Naive thymus-derived CD4-positive, alpha-beta T cell (primary cell): Measurements from ENCODE around the gene EPHX1. TPM values are rescaled to one million over a fixed set of nuclear protein-coding genes. Genes with fewer than 3 reads are reported as not detected.

Experiments used
- ATAC-seq: fragments of 150-1000 bp; cut with Tn5 transposase; 2 replicates; pipeline ENCODE4 v1.10.0; 2021; ENCODE audit warnings: mild to moderate bottlenecking, moderate library complexity
- CTCF ChIA-PET: fragments of 350-600 bp; sonication (Branson Sonifier 250); formaldehyde crosslinking; loops from one replicate; lab custom pipeline; 2021; ENCODE audit warnings: antibody characterized with exemption; lab: Charles Lee
- POLR2A ChIA-PET: fragments of 350-600 bp; sonication (Branson Sonifier 250); formaldehyde crosslinking; loops from one replicate; lab custom pipeline; 2021; ENCODE audit warnings: antibody characterized with exemption, inconsistent platforms; lab: Charles Lee
- DNase-seq, 9 donors: peaks; one replicate each; pipeline versions ENCODE4 v3.0.0 to v3.0.0-alpha.2; 2020 to 2022; ENCODE audit warnings: mixed read lengths in 1 of 9
- H3K27ac ChIP-seq: one replicate; pipeline ENCODE4 v1.7.0; 2013; ENCODE audit warnings: mild to moderate bottlenecking, low read depth, low read length, moderate library complexity
- H3K27me3 ChIP-seq, 2 donors: one replicate each; pipeline ENCODE4 v1.7.0; 2013; ENCODE audit warnings: low read length in 2 of 2, mild to moderate bottlenecking in 2 of 2, moderate library complexity in 2 of 2; ENCODE audit not compliant: control insufficient read depth in 2 of 2, insufficient read depth in 2 of 2
- H3K36me3 ChIP-seq, 3 experiments: 1 replicate in 2 of 3; 2 replicates in 1 of 3; pipeline ENCODE4 v1.7.0; 2013; ENCODE audit warnings: low read length in 3 of 3, mild to moderate bottlenecking in 3 of 3, moderate library complexity in 1 of 3; ENCODE audit not compliant: insufficient read depth in 3 of 3, control insufficient read depth in 2 of 3
- H3K4me1 ChIP-seq, 2 donors: one replicate each; pipeline ENCODE4 v1.7.0; 2013; ENCODE audit warnings: low read length in 2 of 2, mild to moderate bottlenecking in 2 of 2, moderate library complexity in 1 of 2; ENCODE audit not compliant: control insufficient read depth in 2 of 2, insufficient read depth in 2 of 2
- H3K4me3 ChIP-seq: 2 replicates; pipeline ENCODE4 v1.7.0; 2013; ENCODE audit warnings: mild to moderate bottlenecking, low read length
- H3K9me3 ChIP-seq, 3 experiments: 1 replicate in 2 of 3; 2 replicates in 1 of 3; pipeline ENCODE4 v1.7.0; 2013; ENCODE audit warnings: low read length in 3 of 3; ENCODE audit not compliant: control insufficient read depth in 2 of 3
- H3K27ac Mint-ChIP-seq, 9 donors: one replicate each; pipeline ENCODE4 v1.8.0; 2020 to 2022; ENCODE audit warnings: mixed read lengths in 9 of 9, mild to moderate bottlenecking in 8 of 9, moderate library complexity in 5 of 9, inconsistent platforms in 2 of 9
- H3K27me3 Mint-ChIP-seq, 5 donors: one replicate each; pipeline ENCODE4 v1.8.0; 2021 to 2022; ENCODE audit warnings: mixed read lengths in 5 of 5, mild to moderate bottlenecking in 1 of 5
- H3K36me3 Mint-ChIP-seq, 5 donors: one replicate each; pipeline ENCODE4 v1.8.0; 2020 to 2022; ENCODE audit warnings: mixed read lengths in 5 of 5, mild to moderate bottlenecking in 3 of 5, inconsistent platforms in 1 of 5
- H3K4me1 Mint-ChIP-seq, 7 donors: one replicate each; pipeline ENCODE4 v1.8.0; 2020 to 2022; ENCODE audit warnings: mixed read lengths in 7 of 7, mild to moderate bottlenecking in 3 of 7, inconsistent platforms in 1 of 7
- H3K4me3 Mint-ChIP-seq, 10 donors: one replicate each; pipeline ENCODE4 v1.8.0; 2020 to 2022; ENCODE audit warnings: mild to moderate bottlenecking in 10 of 10, mixed read lengths in 10 of 10, moderate library complexity in 6 of 10, inconsistent platforms in 2 of 10
- H3K9me3 Mint-ChIP-seq, 11 donors: one replicate each; pipeline ENCODE4 v1.8.0; 2020 to 2022; ENCODE audit warnings: mixed read lengths in 11 of 11, mild to moderate bottlenecking in 4 of 11, inconsistent platforms in 1 of 11, moderate library complexity in 1 of 11
- intact Hi-C, 2 donors: fragments of 100-400 bp; cut with micrococcal nuclease; formaldehyde crosslinking; loops; one replicate each; pipeline ENCODE4 v1.15.1; 2023
- polyA plus RNA-seq, 2 donors: library from polyadenylated mRNA; unstranded; fragments of 300-500 nt; fragmentation: Illumina TruSeq; gene quantifications; one replicate each; pipeline ENCODE4 v1.2.3, GENCODE V29; 2021
- total RNA-seq, 6 experiments: library from RNA in 5 of 6; stranded (reverse) in 5 of 6; gene quantifications; 1 replicate in 5 of 6; 2 replicates in 1 of 6; pipeline ENCODE4 v1.2.3 and lab custom pipeline; 2021 to 2026

The EPHX1 gene
- total and polyA plus RNA-seq, 7 experiments from 2014 or later: 0.66 to 3.2 (median 2.0) TPM

DNA sequence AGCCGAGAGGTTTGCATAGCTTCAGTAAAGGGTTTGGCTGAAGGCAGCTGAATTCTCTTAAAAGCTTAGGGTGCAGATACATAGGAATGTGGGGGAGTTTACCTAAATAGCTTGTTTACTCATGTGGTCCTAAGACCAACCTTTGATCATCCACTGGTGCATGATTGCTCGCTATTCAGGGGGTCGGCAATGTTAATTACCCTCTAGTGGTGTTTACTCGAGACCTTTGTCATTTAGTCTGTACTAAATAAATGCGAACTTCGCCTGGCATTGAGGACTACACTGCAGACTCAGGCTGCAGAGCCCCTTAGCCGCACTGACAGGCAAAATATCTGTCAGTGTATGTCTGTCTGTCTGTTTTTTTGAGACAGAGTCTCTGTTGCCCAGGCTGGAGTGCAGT is 40.4 kb downstream of the EPHX1 start:
- Mint-ChIP-seq H3K4me3 (peak overlapping the region in 7 of 10 donors; percentile 5 to 78 (median 34)), H3K9me3 (peaks cover 0 to 2% (median 0%) of the 10 kb centered on the region in 11 donors), H3K4me1 (peaks cover 24 to 71% (median 52%) of the 10 kb centered on the region in 7 donors), H3K27ac (peak overlapping the region in 7 of 9 donors; percentile 85 to 98 (median 92)), H3K27me3 (no peaks in the 10 kb centered on the region), H3K36me3 (peaks cover 15 to 57% (median 26%) of the 10 kb centered on the region in 5 donors)
- CTCF ChIA-PET: interaction anchor here (1.0 to 1.4 kb wide), 2 partner anchors 61 to 73 kb away, joined by 3 to 5 read pairs; partner anchors contain the start of gene SRP9
- H3K27ac ChIP-seq: peak overlapping the region; percentile 63
- intact Hi-C loops: no loop called here
- no peaks in the 10 kb centered on the region for H3K27me3 ChIP-seq
- no peaks in the 10 kb centered on the region for H3K9me3 ChIP-seq
- H3K4me3 ChIP-seq: no peak overlapping the region
- peaks cover 26 to 98% (median 29%) of the 10 kb centered on the region in 3 experiments for H3K36me3 ChIP-seq
- peaks cover 31 to 49% of the 10 kb centered on the region in 2 donors for H3K4me1 ChIP-seq
- no peak for DNase-seq
- POLR2A ChIA-PET: interaction anchor here (0.6 to 3.8 kb wide), 5 partner anchors 23 to 149 kb away, joined by 3 to 21 read pairs (median 4); partner anchors contain the start of genes SRP9 and TMEM63A
- no peak for ATAC-seq

DNA sequence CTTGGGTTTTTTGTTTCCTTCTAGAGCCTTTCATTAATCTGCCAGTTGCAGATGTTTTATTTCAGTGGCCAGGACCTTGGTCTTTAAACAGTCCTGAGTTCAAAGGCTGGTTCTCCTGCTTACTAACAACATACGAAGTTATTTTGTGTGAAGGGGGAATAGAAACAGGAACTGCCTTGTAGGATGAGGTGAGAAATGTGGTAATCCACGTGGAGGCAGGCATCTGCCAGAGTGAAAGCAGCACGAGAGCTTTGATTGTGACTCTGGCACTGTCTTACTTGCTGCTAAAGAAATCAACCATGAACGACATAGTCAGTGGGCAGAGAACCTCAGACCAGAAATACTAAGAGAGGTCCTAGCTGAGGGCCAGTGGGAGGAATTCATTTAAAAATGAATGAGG is 41.9 kb downstream of the EPHX1 start:
- Histone ChIP-seq H3K4me3 (no peak overlapping the region), H3K4me1 (peaks cover 31 to 49% of the 10 kb centered on the region in 2 donors), H3K27ac (peak overlapping the region; percentile 18), H3K36me3 (peaks cover 30 to 98% (median 42%) of the 10 kb centered on the region in 3 experiments), H3K9me3 (no peaks in the 10 kb centered on the region), H3K27me3 (no peaks in the 10 kb centered on the region)
- CTCF ChIA-PET: no interaction called here
- DNase-seq: no peak
- H3K27ac Mint-ChIP-seq: peak overlapping the region; percentile 28 to 98 (median 76)
- no peak overlapping the region for H3K4me3 Mint-ChIP-seq
- peaks cover 35 to 76% (median 56%) of the 10 kb centered on the region in 7 donors for H3K4me1 Mint-ChIP-seq
- POLR2A ChIA-PET: interaction anchor here (0.6 to 2.3 kb wide), 8 partner anchors 8 to 195 kb away, joined by 3 to 7 read pairs (median 3); partner anchors contain the start of genes PYCR2 and TMEM63A
- no peaks in the 10 kb centered on the region for H3K27me3 Mint-ChIP-seq
- intact Hi-C loops: no loop called here
- peak; percentile 29 for ATAC-seq
- peaks cover 0 to 2% (median 0%) of the 10 kb centered on the region in 11 donors for H3K9me3 Mint-ChIP-seq
- H3K36me3 Mint-ChIP-seq: peaks cover 18 to 63% (median 32%) of the 10 kb centered on the region in 5 donors

DNA sequence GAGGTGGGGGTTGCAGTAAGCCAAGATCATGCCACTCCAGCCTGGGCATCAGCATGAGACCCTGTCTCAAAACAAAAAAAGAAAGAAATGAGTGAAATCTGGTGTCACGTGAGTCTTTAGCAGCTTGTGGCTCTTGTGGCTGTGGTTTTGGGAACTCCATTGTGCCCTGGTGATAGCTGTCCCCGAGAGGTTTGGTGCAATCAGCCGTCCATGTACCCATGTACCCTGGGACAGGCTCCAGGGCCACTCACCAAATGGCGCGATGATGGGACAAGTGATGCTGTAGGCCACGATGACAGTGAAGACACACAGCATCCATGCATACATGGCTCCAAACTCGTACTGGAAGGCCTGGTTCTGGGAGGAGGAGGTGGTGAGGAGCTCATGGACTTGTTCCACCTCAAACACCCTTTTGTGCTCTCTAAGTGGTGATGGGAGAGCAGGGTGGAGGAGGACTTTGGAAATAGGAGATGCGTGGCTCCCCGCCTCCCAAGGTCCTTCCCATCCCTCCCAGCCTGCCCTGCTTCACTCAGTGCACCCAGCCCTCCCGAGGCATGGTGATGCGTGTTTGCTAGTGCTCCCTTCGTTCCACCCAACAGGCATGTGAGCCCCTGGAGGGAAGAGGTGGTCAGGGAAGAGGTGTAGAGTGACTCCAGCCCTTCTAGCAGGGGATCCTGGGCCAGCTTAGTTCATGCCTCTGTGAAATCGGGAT is 42.6 kb downstream of the EPHX1 start:
- peaks cover 14 to 68% (median 32%) of the 10 kb centered on the region in 5 donors for H3K36me3 Mint-ChIP-seq
- Histone ChIP-seq H3K9me3 (no peaks in the 10 kb centered on the region), H3K27me3 (no peaks in the 10 kb centered on the region), H3K4me1 (peaks cover 28 to 43% of the 10 kb centered on the region in 2 donors), H3K36me3 (peaks cover 30 to 98% (median 36%) of the 10 kb centered on the region in 3 experiments), H3K4me3 (no peak overlapping the region), H3K27ac (peak overlapping the region; percentile 3)
- no peaks in the 10 kb centered on the region for H3K27me3 Mint-ChIP-seq
- ChIA-PET POLR2A (interaction anchor here (0.9 to 2.3 kb wide), 5 partner anchors 9 to 74 kb away, joined by 3 to 7 read pairs (median 4); partner anchors contain the start of genes PYCR2 and TMEM63A), CTCF (interaction anchor here (1.4 kb wide), 1 partner anchor 59 kb away, joined by 3 read pairs; no protein-coding TSS in a partner anchor)
- peaks cover 39 to 73% (median 54%) of the 10 kb centered on the region in 7 donors for H3K4me1 Mint-ChIP-seq
- peak overlapping the region in 7 of 9 donors; percentile 59 to 98 (median 78) for H3K27ac Mint-ChIP-seq
- H3K4me3 Mint-ChIP-seq: no peak overlapping the region
- H3K9me3 Mint-ChIP-seq: peaks cover 0 to 2% (median 0%) of the 10 kb centered on the region in 11 donors
- intact Hi-C loops: no loop called here
- DNase-seq (no peak), ATAC-seq (no peak)

DNA sequence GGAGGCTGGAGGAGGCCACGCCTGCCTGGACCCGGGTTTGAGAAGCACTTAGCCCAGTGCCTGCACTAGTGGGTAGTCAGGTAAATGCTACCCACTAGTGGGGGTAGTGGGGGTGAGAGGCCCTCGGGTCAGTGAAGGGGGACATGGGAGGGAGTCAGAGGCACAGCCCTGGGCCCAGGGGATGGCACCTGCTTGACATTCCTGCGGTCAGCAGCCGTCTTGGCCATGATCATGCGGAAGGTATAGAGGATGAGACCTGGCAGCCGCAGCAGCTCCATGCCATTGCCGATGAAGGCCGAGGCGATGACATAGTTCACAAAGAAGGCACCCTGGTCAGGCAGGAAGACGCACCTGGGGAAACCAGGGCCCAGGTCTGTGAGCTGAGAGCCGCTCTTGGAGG is 43.5 kb downstream of the EPHX1 start:
- intact Hi-C loops: no loop called here
- Mint-ChIP-seq H3K4me1 (peaks cover 33 to 65% (median 52%) of the 10 kb centered on the region in 7 donors), H3K36me3 (peaks cover 14 to 71% (median 35%) of the 10 kb centered on the region in 5 donors), H3K4me3 (no peak overlapping the region), H3K27me3 (no peaks in the 10 kb centered on the region), H3K9me3 (peaks cover 0 to 2% (median 0%) of the 10 kb centered on the region in 11 donors), H3K27ac (peak overlapping the region in 4 of 9 donors; percentile 59 to 98 (median 72))
- H3K9me3 ChIP-seq: no peaks in the 10 kb centered on the region
- H3K27ac ChIP-seq: no peak overlapping the region
- H3K4me1 ChIP-seq: peaks cover 19 to 35% of the 10 kb centered on the region in 2 donors
- ATAC-seq (no peak), DNase-seq (no peak)
- no peaks in the 10 kb centered on the region for H3K27me3 ChIP-seq
- ChIA-PET CTCF (interaction anchor here (1.4 kb wide), 1 partner anchor 58 kb away, joined by 3 read pairs; no protein-coding TSS in a partner anchor), POLR2A (interaction anchor here (1.4 to 2.3 kb wide), 2 partner anchors 13 to 28 kb away, joined by 4 to 7 read pairs; partner anchors contain the start of gene TMEM63A)
- peaks cover 30 to 98% (median 32%) of the 10 kb centered on the region in 3 experiments for H3K36me3 ChIP-seq
- no peak overlapping the region for H3K4me3 ChIP-seq

DNA sequence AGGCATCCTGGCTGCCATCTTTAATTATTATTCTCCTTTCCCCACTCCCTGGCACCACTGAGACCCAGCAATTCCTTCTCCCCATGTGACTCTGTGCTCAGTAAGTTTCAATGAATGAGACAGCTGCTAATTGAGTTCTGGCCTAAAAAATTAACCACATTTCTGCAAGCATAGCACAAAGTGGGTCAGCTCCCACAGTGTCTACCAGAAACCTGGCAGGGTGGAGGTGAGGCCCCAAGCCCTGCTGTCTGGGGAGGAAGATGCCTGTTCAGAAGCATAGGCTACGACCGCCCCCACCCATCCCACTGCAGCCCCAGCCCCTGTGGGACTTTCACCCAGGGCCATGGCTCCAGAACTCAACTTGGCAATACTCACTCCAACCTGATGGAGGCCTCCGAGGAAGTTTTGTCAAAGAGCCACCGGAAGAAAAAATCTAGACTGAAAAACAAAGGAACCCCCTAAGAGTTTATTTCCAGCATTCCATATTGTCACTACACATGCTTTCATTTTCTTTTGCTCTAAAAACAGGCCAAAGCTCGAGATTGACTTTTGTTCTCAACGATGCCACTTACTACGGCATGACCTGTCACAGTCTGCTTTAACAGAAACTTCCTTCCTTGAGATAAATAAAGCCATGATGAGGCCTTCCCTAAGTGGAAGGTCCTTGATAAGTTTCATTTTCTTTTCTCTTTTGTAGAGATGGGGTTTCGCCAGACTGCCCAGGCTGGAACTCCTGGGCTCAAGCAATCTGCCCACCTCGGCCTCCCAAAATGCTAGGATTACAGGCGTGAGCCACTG is 45.8 kb downstream of the EPHX1 start:
- no peaks in the 10 kb centered on the region for H3K9me3 ChIP-seq
- Mint-ChIP-seq H3K27ac (peak overlapping the region in 7 of 9 donors; percentile 36 to 81 (median 69)), H3K4me3 (no peak overlapping the region), H3K27me3 (no peaks in the 10 kb centered on the region), H3K9me3 (peaks cover 0 to 2% (median 0%) of the 10 kb centered on the region in 11 donors), H3K36me3 (peaks cover 17 to 75% (median 42%) of the 10 kb centered on the region in 5 donors), H3K4me1 (peaks cover 22 to 51% (median 33%) of the 10 kb centered on the region in 7 donors)
- intact Hi-C loops: loop anchor here in 1 of 2 donors (1.0 kb wide), 1 partner anchor 9 kb away; no protein-coding TSS in a partner anchor
- no peak overlapping the region for H3K27ac ChIP-seq
- no peak overlapping the region for H3K4me3 ChIP-seq
- POLR2A ChIA-PET: interaction anchor here (0.9 to 1.6 kb wide), 3 partner anchors 10 to 27 kb away, joined by 3 to 6 read pairs (median 6); no protein-coding TSS in a partner anchor
- CTCF ChIA-PET: no interaction called here
- no peaks in the 10 kb centered on the region for H3K27me3 ChIP-seq
- ATAC-seq: no peak
- H3K4me1 ChIP-seq: peaks cover 0 to 12% of the 10 kb centered on the region in 2 donors
- DNase-seq: no peak
- peaks cover 31 to 100% (median 36%) of the 10 kb centered on the region in 3 experiments for H3K36me3 ChIP-seq
